Breast epithelium (tissue), 4 donors: ENCODE results near the gene TFCP2. TPM values are rescaled to one million over a fixed set of nuclear protein-coding genes. Genes with fewer than 3 reads are reported as not detected.

Experiments
- DNase-seq, 2 donors: peaks; one replicate each; pipeline ENCODE4 v3.0.0-alpha.2; 2019; ENCODE audit warnings: low spot score in 2 of 2
- H3K27ac ChIP-seq, 2 donors: fragments of 200-600 bp; sonication (generic) in 1 of 2; one replicate each; pipeline ENCODE4 v1.5.1; 2016 to 2019; ENCODE audit warnings: mild to moderate bottlenecking in 1 of 2
- H3K27me3 ChIP-seq, 2 donors: fragments of 200-600 bp; sonication (generic) in 1 of 2; one replicate each; pipeline versions ENCODE4 v1.5.1 to v1.6.0; 2017 to 2019; ENCODE audit warnings: control low read depth in 1 of 2, mild to moderate bottlenecking in 1 of 2
- H3K36me3 ChIP-seq: fragments of 200-600 bp; one replicate; pipeline ENCODE4 v1.5.1; 2019
- H3K4me1 ChIP-seq, 2 donors: fragments of 200-600 bp; sonication (generic); one replicate each; pipeline ENCODE4 v1.5.1; 2016 to 2019; ENCODE audit warnings: control low read depth in 1 of 2
- H3K4me3 ChIP-seq, 3 donors: fragments of 200-600 bp; sonication (generic); 1 replicate in 2 of 3; 2 replicates in 1 of 3; pipeline ENCODE4 v1.5.1; 2016 to 2019; ENCODE audit warnings: mild to moderate bottlenecking in 3 of 3, moderate library complexity in 2 of 3
- H3K9me3 ChIP-seq, 2 donors: fragments of 200-600 bp; sonication (generic) in 1 of 2; one replicate each; pipeline ENCODE4 v1.5.1; 2016 to 2019; ENCODE audit warnings: control low read depth in 1 of 2
- CTCF ChIP-seq, 3 donors: fragments of 450-650 bp; IDR thresholded peaks; one replicate each; pipeline ENCODE4 v1.5.1; 2016 to 2017; ENCODE audit warnings: antibody characterized with exemption in 3 of 3, mild to moderate bottlenecking in 3 of 3, moderate library complexity in 3 of 3
- POLR2A ChIP-seq: fragments of 450-650 bp; IDR thresholded peaks from one replicate; pipeline ENCODE4 v1.6.1; 2016; ENCODE audit warnings: antibody characterized with exemption, mild to moderate bottlenecking, moderate library complexity
- POLR2AphosphoS5 ChIP-seq, 3 donors: sonication (generic); formaldehyde crosslinking; IDR thresholded peaks; one replicate each; pipeline ENCODE4 v1.6.1; 2017; ENCODE audit warnings: antibody characterized with exemption in 3 of 3
- intact Hi-C: fragments of 100-400 bp; cut with DNase I; formaldehyde crosslinking; loops from one replicate; pipeline ENCODE4 v1.15.1; 2023; ENCODE audit warnings: low total_unique reads
- total RNA-seq, 3 donors: library from RNA; depleted of rRNA; stranded (reverse); fragments of >200 nt; gene quantifications; one replicate each; pipeline ENCODE4 v1.1.0, GENCODE V29; 2016

The TFCP2 gene
- total RNA-seq, 3 donors from 2014 or later: 14.6 to 22.1 (median 16.4) TPM

- no peaks in the 10 kb centered on the region for H3K9me3 ChIP-seq
- H3K4me3 ChIP-seq: peak within 1 kb of the TSS; percentile 64 to 91 (median 91)
- intact Hi-C loops: no loop called here
- peak; percentile 34 to 80 (median 50) for TF ChIP-seq POLR2AphosphoS5 (IDR thresholded peaks at IDR 0.05)
- TF ChIP-seq CTCF (IDR thresholded peaks at IDR 0.05): peak in 2 of 3 donors; percentile 45 to 67
- TF ChIP-seq POLR2A: no peak
- DNase-seq: peak; percentile 67 to 73
- peak within 1 kb of the TSS; percentile 96 to 99 for H3K27ac ChIP-seq
- no peaks in the 10 kb centered on the region for H3K27me3 ChIP-seq
- no peaks in the 10 kb centered on the region for H3K36me3 ChIP-seq
- no peaks in the 10 kb centered on the region for H3K4me1 ChIP-seq
Measured at GRCh38 chr12:51217968-51218606, 45.2 kb upstream of the TFCP2 start, which contains the start of gene POU6F1. Gene POU6F1 (minus strand): TSS chr12:51218062. CDS start chr12:51206836, 11,226 bp downstream.

- Histone ChIP-seq H3K27ac (peak overlapping the region; percentile 96 to 99), H3K4me3 (peak overlapping the region; percentile 64 to 91 (median 91)), H3K27me3 (no peaks in the 10 kb centered on the region), H3K9me3 (no peaks in the 10 kb centered on the region), H3K36me3 (no peaks in the 10 kb centered on the region), H3K4me1 (no peaks in the 10 kb centered on the region)
- TF ChIP-seq POLR2A (no peak), POLR2AphosphoS5 (IDR thresholded peaks at IDR 0.05) (peak in 1 of 3 donors; percentile 36), CTCF (IDR thresholded peaks at IDR 0.05) (peak in 1 of 3 donors; percentile 8)
- intact Hi-C loops: no loop called here
- peak; percentile 55 to 61 for DNase-seq
Measured at GRCh38 chr12:51217133-51217967, 44.4 kb upstream of the TFCP2 start.

GRCh38 chr12:51216642-51217041 is 43.7 kb upstream of the TFCP2 start:
- H3K27me3 ChIP-seq: no peaks in the 10 kb centered on the region
- H3K4me1 ChIP-seq: no peaks in the 10 kb centered on the region
- H3K27ac ChIP-seq: peak overlapping the region; percentile 96 to 99
- H3K9me3 ChIP-seq: no peaks in the 10 kb centered on the region
- H3K4me3 ChIP-seq: peak overlapping the region; percentile 64 to 91 (median 91)
- no peak for TF ChIP-seq POLR2AphosphoS5 (IDR thresholded peaks at IDR 0.05)
- TF ChIP-seq POLR2A: no peak
- TF ChIP-seq CTCF (IDR thresholded peaks at IDR 0.05): no peak
- no peaks in the 10 kb centered on the region for H3K36me3 ChIP-seq
- DNase-seq: no peak
- intact Hi-C loops: no loop called here

- intact Hi-C loops: no loop called here
- no peak for TF ChIP-seq CTCF (IDR thresholded peaks at IDR 0.05)
- TF ChIP-seq POLR2AphosphoS5 (IDR thresholded peaks at IDR 0.05): no peak
- no peak for TF ChIP-seq POLR2A
- DNase-seq: no peak
- H3K27me3 ChIP-seq: no peaks in the 10 kb centered on the region
- no peaks in the 10 kb centered on the region for H3K9me3 ChIP-seq
- no peak overlapping the region for H3K4me3 ChIP-seq
- no peaks in the 10 kb centered on the region for H3K4me1 ChIP-seq
- no peaks in the 10 kb centered on the region for H3K36me3 ChIP-seq
- H3K27ac ChIP-seq: no peak overlapping the region
Measured at GRCh38 chr12:51214895-51215294, 42.0 kb upstream of the TFCP2 start.
